Gastroesophageal sphincter (tissue), 4 donors: Measurements from ENCODE around the gene ENG. TPM values are rescaled to one million over a fixed set of nuclear protein-coding genes. Genes with fewer than 3 reads are reported as not detected.
A peak's percentile ranks its signal among the peaks of the same experiment; 100 is the strongest.

Experiments
- ATAC-seq: fragments of 150-250 bp; one replicate; pipeline ENCODE4 v1.9.1; 2016; ENCODE audit warnings: mild to moderate bottlenecking, moderate library complexity
- H3K27ac ChIP-seq, 4 donors: fragments of 200-600 bp; sonication (generic) in 3 of 4; 1 replicate in 3 of 4; 2 replicates in 1 of 4; pipeline ENCODE4 v1.5.1; 2016 to 2019
- H3K27me3 ChIP-seq: fragments of 200-600 bp; sonication (generic); one replicate; pipeline ENCODE4 v1.5.1; 2019
- H3K36me3 ChIP-seq, 2 donors: fragments of 200-600 bp; sonication (generic); one replicate each; pipeline ENCODE4 v1.5.1; 2019; ENCODE audit warnings: control low read depth in 1 of 2
- H3K4me1 ChIP-seq, 3 donors: fragments of 200-600 bp; sonication (generic); 1 replicate in 2 of 3; 2 replicates in 1 of 3; pipeline ENCODE4 v1.5.1; 2016 to 2019; ENCODE audit warnings: control low read depth in 2 of 3
- H3K4me3 ChIP-seq, 2 donors: fragments of 200-600 bp; sonication (generic); one replicate each; pipeline ENCODE4 v1.5.1; 2019; ENCODE audit warnings: mild to moderate bottlenecking in 1 of 2, moderate library complexity in 1 of 2
- H3K9me3 ChIP-seq, 3 donors: fragments of 200-600 bp; sonication (generic); one replicate each; pipeline ENCODE4 v1.5.1; 2017 to 2019; ENCODE audit warnings: control low read depth in 2 of 3
- EP300 ChIP-seq: sonication (generic); formaldehyde crosslinking; IDR thresholded peaks from one replicate; pipeline ENCODE4 v1.6.1; 2017; ENCODE audit warnings: antibody characterized with exemption, mild to moderate bottlenecking
- POLR2A ChIP-seq, 2 donors: fragments of 450-650 bp; IDR thresholded peaks; one replicate each; pipeline ENCODE4 v1.6.1; 2017; ENCODE audit warnings: antibody characterized with exemption in 2 of 2, mild to moderate bottlenecking in 2 of 2, moderate library complexity in 1 of 2
- POLR2AphosphoS5 ChIP-seq: sonication (generic); formaldehyde crosslinking; IDR thresholded peaks from one replicate; pipeline ENCODE4 v1.6.1; 2017; ENCODE audit warnings: antibody characterized with exemption
- WGBS, 2 donors: methylation state at CpG; one replicate each; pipeline ENCODE4 v1.1.5; 2018; ENCODE audit warnings: low coverage in 1 of 2; 5-methylcytosine and 5-hydroxymethylcytosine counted together
- total RNA-seq, 4 donors: library from RNA; depleted of rRNA; stranded (reverse); fragments of >200 nt; gene quantifications; one replicate each; pipeline ENCODE4 v1.1.0, GENCODE V29; 2016
- TF ChIP-seq, protein P1 (sequence below), 4 experiments: fragments of 200-600 bp in 2 of 4; fragments of 450-650 bp in 2 of 4; sonication (generic) in 1 of 4; IDR thresholded peaks; one replicate each; pipeline ENCODE4 v1.5.1; 2017 to 2019; ENCODE audit warnings: antibody characterized with exemption in 4 of 4, mild to moderate bottlenecking in 2 of 4, moderate library complexity in 2 of 4

Gene ENG
- total RNA-seq, 4 donors from 2014 or later, result 21.3 to 76.5 (median 48.0) TPM

DNA sequence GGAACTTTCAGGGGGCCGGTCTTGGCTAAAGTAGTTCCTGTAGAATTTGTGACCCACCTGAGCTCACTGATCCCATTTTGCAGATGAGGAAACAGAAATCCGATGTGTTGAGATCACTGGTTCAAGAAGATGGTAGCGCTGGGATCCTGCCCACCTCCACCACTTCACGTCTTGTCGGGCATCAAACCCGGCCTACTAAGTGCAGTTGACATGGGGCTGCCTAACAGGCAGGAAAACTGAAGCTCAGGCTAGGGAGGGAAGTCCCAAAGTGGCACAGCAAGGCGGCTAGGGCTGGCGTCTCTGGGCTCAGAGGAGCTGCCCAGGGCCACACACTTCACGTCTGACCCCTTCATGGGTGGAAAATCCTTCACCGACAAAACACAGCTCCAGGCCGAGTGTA, 502 bp upstream of the ENG start:
- Histone ChIP-seq H3K4me3 (peak overlapping the region in 1 of 2 donors; percentile 68), H3K27ac (peak overlapping the region; percentile 34 to 86 (median 84)), H3K4me1 (peaks cover 0 to 73% (median 27%) of the 10 kb centered on the region in 3 donors), H3K36me3 (peaks cover 0 to 10% of the 10 kb centered on the region in 2 donors), H3K9me3 (no peaks in the 10 kb centered on the region), H3K27me3 (no peaks in the 10 kb centered on the region)
- ATAC-seq, result no peak
- TF ChIP-seq, protein P1, sequence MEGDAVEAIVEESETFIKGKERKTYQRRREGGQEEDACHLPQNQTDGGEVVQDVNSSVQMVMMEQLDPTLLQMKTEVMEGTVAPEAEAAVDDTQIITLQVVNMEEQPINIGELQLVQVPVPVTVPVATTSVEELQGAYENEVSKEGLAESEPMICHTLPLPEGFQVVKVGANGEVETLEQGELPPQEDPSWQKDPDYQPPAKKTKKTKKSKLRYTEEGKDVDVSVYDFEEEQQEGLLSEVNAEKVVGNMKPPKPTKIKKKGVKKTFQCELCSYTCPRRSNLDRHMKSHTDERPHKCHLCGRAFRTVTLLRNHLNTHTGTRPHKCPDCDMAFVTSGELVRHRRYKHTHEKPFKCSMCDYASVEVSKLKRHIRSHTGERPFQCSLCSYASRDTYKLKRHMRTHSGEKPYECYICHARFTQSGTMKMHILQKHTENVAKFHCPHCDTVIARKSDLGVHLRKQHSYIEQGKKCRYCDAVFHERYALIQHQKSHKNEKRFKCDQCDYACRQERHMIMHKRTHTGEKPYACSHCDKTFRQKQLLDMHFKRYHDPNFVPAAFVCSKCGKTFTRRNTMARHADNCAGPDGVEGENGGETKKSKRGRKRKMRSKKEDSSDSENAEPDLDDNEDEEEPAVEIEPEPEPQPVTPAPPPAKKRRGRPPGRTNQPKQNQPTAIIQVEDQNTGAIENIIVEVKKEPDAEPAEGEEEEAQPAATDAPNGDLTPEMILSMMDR (IDR thresholded peaks at IDR 0.05), result no peak
- TF ChIP-seq POLR2AphosphoS5 (no peak), EP300 (no peak), POLR2A (IDR thresholded peaks at IDR 0.05) (no peak)
- 100% methylated on average over 1 of the region's 11 CpGs; no CpG with 5 or more reads in 1 of the 2 donors for WGBS, 2 donors

DNA sequence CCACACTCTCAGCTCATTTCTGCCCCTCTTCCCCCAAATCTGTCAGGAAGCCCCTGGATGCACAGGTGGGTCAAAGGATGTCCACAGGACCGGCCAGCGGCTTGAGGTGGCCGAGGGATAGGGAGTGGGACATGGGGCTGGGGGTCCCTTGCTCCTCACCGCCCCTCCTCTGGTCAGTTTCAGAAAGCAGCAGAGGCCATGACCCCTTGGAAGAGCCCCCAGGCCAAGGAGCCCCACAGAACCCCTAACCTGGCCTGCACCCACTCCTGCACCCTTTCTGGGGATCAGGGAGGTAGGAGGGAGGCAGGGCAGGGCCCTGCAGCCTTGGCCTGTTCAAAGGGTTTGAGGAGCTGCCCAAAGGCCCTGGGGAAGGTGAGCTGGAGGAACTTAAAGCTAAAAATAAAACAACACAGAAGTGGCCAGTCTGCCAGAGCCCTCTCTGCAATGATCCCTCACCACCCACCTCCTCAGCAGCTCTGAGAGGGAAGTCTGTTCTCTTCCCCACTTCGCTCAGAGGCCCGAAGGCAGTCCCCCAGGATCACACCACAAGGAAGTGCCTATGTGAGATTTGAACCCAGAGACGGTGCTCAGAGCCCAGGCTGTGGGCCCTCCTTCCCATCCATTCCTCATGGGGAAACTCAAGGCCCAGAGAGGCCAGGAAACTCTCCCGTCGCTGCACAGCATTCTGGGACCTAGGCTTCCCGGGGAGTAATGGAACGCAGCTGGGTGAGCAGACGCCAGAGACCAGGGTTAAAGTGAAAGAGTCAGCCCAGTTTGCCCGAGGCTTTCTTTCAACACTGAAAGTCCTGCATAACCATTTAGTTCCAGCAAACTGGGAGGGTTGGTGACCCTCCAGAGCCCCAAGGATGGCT, 910 bp downstream of the ENG start:
- no CpG with 5 or more reads among the region's 13 CpGs for WGBS, 2 donors
- Histone ChIP-seq H3K27me3 (no peaks in the 10 kb centered on the region), H3K9me3 (peaks cover 0 to 6% (median 0%) of the 10 kb centered on the region in 3 donors), H3K36me3 (peaks cover 0 to 14% of the 10 kb centered on the region in 2 donors), H3K27ac (peak overlapping the region; percentile 34 to 86 (median 84)), H3K4me1 (peaks cover 0 to 61% (median 27%) of the 10 kb centered on the region in 3 donors), H3K4me3 (peak overlapping the region; percentile 41 to 68)
- TF ChIP-seq POLR2A (IDR thresholded peaks at IDR 0.05), result no peak
- TF ChIP-seq, protein P1 (IDR thresholded peaks at IDR 0.05), result no peak
- no peak for TF ChIP-seq POLR2AphosphoS5
- TF ChIP-seq EP300, result no peak
- no peak for ATAC-seq

DNA sequence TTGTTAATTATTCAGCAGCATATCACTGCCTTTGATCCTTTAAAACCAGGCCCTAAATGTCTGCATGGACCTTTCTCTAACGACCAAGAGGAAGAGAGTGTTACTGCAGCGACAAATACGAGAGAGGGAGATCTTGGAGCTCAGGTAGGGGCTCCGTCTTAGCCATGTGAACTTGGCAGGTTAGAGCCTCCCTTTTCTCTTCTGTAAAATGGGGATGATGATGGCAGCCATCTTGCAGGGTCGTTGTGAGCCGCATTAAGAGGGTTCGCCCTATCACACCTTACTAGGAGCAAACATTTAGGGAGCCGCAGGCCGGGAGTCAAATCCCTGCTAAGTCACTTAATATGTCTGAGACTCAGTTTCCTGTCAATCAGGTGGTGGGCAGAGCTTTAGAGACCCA, 1.6 kb downstream of the ENG start:
- H3K27me3 ChIP-seq, result no peaks in the 10 kb centered on the region
- ATAC-seq, result no peak
- TF ChIP-seq EP300 (no peak), POLR2A (IDR thresholded peaks at IDR 0.05) (no peak), POLR2AphosphoS5 (no peak)
- TF ChIP-seq, protein P1 (IDR thresholded peaks at IDR 0.05), result no peak
- H3K4me1 ChIP-seq, result peaks cover 0 to 55% (median 22%) of the 10 kb centered on the region in 3 donors
- peak overlapping the region; percentile 41 to 68 for H3K4me3 ChIP-seq
- WGBS, 2 donors, result 29 to 80% methylated on average over 3 of the region's 9 CpGs
- H3K27ac ChIP-seq, result peak overlapping the region in 3 of 4 donors; percentile 81 to 86 (median 86)
- peaks cover 0 to 14% of the 10 kb centered on the region in 2 donors for H3K36me3 ChIP-seq
- H3K9me3 ChIP-seq, result peaks cover 0 to 6% (median 0%) of the 10 kb centered on the region in 3 donors

DNA sequence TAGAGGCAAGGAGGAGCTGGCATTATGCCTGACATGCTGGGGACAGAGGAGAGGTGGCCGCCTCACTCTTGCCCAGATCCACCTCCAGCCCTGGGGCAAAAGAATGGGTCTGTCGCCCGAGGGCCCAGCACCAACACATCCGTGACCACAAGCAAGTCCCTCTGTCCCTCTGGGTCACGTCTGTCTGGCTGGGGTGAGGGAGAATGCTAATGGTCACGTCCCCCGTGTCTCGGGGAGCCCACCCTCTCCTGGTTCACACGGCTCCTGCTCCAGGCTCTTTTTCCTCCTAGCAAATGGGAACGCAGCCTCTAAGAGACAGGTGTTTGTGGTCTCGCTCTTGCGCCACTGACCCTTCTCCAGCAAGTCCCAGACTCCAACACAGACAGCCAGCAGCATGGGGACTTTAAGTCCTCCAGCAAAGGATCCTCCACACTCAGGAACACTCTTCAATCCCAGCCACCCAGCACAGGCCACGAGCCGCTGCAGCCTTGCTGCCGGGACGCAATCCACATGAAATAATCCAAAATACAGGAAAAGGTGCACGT, 4.1 kb downstream of the ENG start:
- WGBS, 2 donors, result 75% methylated on average over 1 of the region's 17 CpGs; no CpG with 5 or more reads in 1 of the 2 donors
- Histone ChIP-seq H3K36me3 (peaks cover 0 to 14% of the 10 kb centered on the region in 2 donors), H3K4me1 (peaks cover 0 to 57% (median 26%) of the 10 kb centered on the region in 3 donors)

More for the DNA sequence above, 4.1 kb downstream of the ENG start:
- no peaks in the 10 kb centered on the region for H3K27me3 ChIP-seq
- TF ChIP-seq POLR2A (IDR thresholded peaks at IDR 0.05), result no peak
- TF ChIP-seq POLR2AphosphoS5, result no peak
- TF ChIP-seq EP300, result no peak
- TF ChIP-seq, protein P1 (IDR thresholded peaks at IDR 0.05), result no peak
- no peak for ATAC-seq
- peaks cover 0 to 6% (median 0%) of the 10 kb centered on the region in 3 donors for H3K9me3 ChIP-seq
- peak overlapping the region in 1 of 4 donors; percentile 31 for H3K27ac ChIP-seq
- H3K4me3 ChIP-seq, result peak overlapping the region in 1 of 2 donors; percentile 68
